ENCODE results near the gene CELSR1. TPM values are rescaled to one million over a fixed set of nuclear protein-coding genes. Genes with fewer than 3 reads are reported as not detected.

The CELSR1 gene, protein sequence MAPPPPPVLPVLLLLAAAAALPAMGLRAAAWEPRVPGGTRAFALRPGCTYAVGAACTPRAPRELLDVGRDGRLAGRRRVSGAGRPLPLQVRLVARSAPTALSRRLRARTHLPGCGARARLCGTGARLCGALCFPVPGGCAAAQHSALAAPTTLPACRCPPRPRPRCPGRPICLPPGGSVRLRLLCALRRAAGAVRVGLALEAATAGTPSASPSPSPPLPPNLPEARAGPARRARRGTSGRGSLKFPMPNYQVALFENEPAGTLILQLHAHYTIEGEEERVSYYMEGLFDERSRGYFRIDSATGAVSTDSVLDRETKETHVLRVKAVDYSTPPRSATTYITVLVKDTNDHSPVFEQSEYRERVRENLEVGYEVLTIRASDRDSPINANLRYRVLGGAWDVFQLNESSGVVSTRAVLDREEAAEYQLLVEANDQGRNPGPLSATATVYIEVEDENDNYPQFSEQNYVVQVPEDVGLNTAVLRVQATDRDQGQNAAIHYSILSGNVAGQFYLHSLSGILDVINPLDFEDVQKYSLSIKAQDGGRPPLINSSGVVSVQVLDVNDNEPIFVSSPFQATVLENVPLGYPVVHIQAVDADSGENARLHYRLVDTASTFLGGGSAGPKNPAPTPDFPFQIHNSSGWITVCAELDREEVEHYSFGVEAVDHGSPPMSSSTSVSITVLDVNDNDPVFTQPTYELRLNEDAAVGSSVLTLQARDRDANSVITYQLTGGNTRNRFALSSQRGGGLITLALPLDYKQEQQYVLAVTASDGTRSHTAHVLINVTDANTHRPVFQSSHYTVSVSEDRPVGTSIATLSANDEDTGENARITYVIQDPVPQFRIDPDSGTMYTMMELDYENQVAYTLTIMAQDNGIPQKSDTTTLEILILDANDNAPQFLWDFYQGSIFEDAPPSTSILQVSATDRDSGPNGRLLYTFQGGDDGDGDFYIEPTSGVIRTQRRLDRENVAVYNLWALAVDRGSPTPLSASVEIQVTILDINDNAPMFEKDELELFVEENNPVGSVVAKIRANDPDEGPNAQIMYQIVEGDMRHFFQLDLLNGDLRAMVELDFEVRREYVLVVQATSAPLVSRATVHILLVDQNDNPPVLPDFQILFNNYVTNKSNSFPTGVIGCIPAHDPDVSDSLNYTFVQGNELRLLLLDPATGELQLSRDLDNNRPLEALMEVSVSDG (N-terminal part only)
- total RNA-seq (1 to 10 TPM in 2 of 4 donors, under 1 TPM in 2; 0.81 to 2.5 (median 1.5) TPM), polyA plus RNA-seq (1 to 10 TPM in 1 of 3 donors, under 1 TPM in 2; 0.23 to 5.0 (median 0.60) TPM)

DNA sequence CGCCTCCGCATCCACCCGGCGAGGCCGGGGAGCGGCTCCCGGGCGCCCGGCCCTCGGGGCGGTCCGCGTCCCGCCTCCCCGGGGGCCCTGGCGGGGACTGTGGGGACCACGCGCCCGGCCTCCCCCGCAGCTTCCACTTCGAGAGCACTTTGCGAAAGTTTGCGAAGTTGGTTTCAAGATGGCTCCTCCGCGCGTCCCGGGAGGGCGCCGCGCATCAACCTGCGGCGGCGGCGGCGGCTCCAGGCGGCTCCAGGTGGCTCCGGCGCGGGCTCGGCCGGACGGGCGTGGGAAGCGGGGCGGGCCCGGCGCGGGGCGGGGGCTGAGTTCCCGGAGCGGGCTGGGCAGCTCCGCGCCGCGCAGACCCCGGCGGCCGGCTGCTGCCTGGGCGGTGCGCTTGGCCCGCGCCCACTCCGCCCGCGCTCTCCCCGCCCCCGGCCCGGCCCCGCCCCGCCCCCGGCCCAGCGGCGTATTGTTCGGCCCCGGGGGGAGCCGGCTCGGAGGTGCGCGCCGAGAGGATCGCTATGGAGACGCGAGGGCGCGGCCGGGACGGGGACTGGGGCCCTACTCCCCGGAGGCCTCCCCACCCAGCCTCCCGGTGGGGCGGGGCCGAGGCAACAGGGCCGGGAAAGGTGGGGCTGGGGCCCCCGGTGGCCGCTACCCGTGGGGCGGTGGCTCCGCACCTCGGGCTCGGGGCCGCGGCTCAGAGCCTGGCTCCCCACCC lies at the start of gene CELSR1:
Gene CELSR1 (minus strand): TSS at position 396 of the 721 bp plus-strand sequence. CDS start 450 bp downstream, outside the sequence.
- H3K9me3 ChIP-seq: no peaks in the 10 kb centered on the region
- TF ChIP-seq POLR2A (IDR thresholded peaks at IDR 0.05) (no peak), EP300 (IDR thresholded peaks at IDR 0.05) (no peak), POLR2AphosphoS5 (IDR thresholded peaks at IDR 0.05) (no peak)
- TF ChIP-seq, protein P1, sequence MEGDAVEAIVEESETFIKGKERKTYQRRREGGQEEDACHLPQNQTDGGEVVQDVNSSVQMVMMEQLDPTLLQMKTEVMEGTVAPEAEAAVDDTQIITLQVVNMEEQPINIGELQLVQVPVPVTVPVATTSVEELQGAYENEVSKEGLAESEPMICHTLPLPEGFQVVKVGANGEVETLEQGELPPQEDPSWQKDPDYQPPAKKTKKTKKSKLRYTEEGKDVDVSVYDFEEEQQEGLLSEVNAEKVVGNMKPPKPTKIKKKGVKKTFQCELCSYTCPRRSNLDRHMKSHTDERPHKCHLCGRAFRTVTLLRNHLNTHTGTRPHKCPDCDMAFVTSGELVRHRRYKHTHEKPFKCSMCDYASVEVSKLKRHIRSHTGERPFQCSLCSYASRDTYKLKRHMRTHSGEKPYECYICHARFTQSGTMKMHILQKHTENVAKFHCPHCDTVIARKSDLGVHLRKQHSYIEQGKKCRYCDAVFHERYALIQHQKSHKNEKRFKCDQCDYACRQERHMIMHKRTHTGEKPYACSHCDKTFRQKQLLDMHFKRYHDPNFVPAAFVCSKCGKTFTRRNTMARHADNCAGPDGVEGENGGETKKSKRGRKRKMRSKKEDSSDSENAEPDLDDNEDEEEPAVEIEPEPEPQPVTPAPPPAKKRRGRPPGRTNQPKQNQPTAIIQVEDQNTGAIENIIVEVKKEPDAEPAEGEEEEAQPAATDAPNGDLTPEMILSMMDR (IDR thresholded peaks at IDR 0.05): no peak
- peak within 1 kb of the TSS in 2 of 4 donors; percentile 27 to 31 for H3K27ac ChIP-seq
- DNase-seq: no peak
- intact Hi-C loops (cut with DNase I): loop anchor here (10.0 kb wide), 1 partner anchor 543 kb away; no protein-coding TSS in a partner anchor
- H3K27me3 ChIP-seq: peaks cover 22 to 57% (median 33%) of the 10 kb centered on the region in 3 donors
- WGBS, 2 donors: 1% methylated on average over 101 of the region's 101 CpGs
- peaks cover 0 to 18% (median 15%) of the 10 kb centered on the region in 4 donors for H3K4me1 ChIP-seq
- peak within 1 kb of the TSS in 3 of 4 donors; percentile 33 to 42 (median 41) for H3K4me3 ChIP-seq
- H3K36me3 ChIP-seq: no peaks in the 10 kb centered on the region

GRCh38 chr22:46587061-46587460 lies 49.6 kb upstream of the CELSR1 start:
- H3K27me3 ChIP-seq: no peaks in the 10 kb centered on the region
- H3K36me3 ChIP-seq: no peaks in the 10 kb centered on the region
- no peak overlapping the region for H3K4me3 ChIP-seq
- DNase-seq: no peak
- H3K9me3 ChIP-seq: no peaks in the 10 kb centered on the region
- intact Hi-C loops (cut with DNase I): no loop called here
- 49 to 50% methylated on average over 9 of the region's 9 CpGs for WGBS, 2 donors
- TF ChIP-seq POLR2AphosphoS5 (IDR thresholded peaks at IDR 0.05): no peak
- TF ChIP-seq, protein P1 (IDR thresholded peaks at IDR 0.05): no peak
- TF ChIP-seq EP300 (IDR thresholded peaks at IDR 0.05): no peak
- TF ChIP-seq POLR2A (IDR thresholded peaks at IDR 0.05): no peak
- no peak overlapping the region for H3K27ac ChIP-seq
- H3K4me1 ChIP-seq: peaks cover 0 to 25% (median 22%) of the 10 kb centered on the region in 4 donors

DNA sequence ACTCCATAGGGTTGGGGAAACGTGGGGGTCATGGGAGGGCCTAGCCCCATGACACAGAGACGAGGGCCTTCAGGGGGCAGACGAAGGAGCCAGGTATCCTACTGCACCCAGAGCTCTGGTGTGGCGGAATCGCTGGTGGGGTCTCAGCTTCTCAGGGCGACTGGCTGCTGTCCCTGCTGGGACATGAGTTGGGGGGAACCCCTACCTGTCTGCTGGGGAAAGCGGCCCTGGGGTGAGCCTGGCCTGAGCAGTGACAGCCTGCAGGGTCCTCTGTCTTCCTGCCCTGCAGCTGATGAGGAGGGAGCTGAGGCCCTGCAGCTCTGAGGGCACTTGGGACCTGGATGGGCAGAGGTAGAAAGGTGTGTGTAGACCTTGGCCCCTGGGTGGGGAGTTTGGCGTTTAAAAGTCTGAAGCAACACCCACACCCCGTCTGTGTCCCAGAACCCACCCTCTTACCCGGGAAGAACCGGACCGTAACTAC lies 49.2 kb upstream of the CELSR1 start:
- Histone ChIP-seq H3K9me3 (no peaks in the 10 kb centered on the region), H3K4me3 (no peak overlapping the region), H3K27ac (no peak overlapping the region), H3K36me3 (no peaks in the 10 kb centered on the region), H3K4me1 (peaks cover 0 to 25% (median 21%) of the 10 kb centered on the region in 4 donors), H3K27me3 (no peaks in the 10 kb centered on the region)
- intact Hi-C loops (cut with DNase I): no loop called here
- 54 to 77% methylated on average over 12 of the region's 12 CpGs for WGBS, 2 donors
- no peak for DNase-seq
- TF ChIP-seq EP300 (IDR thresholded peaks at IDR 0.05) (no peak), POLR2AphosphoS5 (IDR thresholded peaks at IDR 0.05) (no peak), POLR2A (IDR thresholded peaks at IDR 0.05) (no peak)
- TF ChIP-seq, protein P1 (IDR thresholded peaks at IDR 0.05): no peak

DNA sequence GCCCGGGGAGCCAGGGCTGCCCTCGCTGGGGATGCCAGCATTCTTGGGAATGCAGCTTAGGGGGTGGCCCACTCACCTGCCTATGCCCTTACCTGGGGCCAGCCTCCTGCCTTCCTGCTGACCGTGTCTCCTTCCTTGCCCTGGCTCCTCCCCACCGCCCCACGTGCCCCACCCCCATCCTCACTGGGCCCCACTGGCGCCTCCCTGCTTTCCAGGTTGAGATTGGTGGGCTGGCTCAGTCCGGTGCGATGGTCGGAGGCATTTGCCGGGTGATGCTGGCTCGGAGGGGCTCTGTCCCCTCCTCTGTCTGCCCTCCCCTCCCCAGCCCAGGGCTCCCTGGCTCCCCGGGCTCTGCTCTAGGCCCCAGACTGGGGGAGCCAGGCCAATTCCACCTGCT lies 48.7 kb upstream of the CELSR1 start:
- WGBS, 2 donors: 62 to 84% methylated on average over 12 of the region's 12 CpGs
- H3K4me1 ChIP-seq: peaks cover 0 to 25% (median 21%) of the 10 kb centered on the region in 4 donors
- H3K9me3 ChIP-seq: no peaks in the 10 kb centered on the region
- no peaks in the 10 kb centered on the region for H3K27me3 ChIP-seq
- TF ChIP-seq EP300 (IDR thresholded peaks at IDR 0.05) (no peak), POLR2AphosphoS5 (IDR thresholded peaks at IDR 0.05) (no peak), POLR2A (IDR thresholded peaks at IDR 0.05) (no peak)
- TF ChIP-seq, protein P1 (IDR thresholded peaks at IDR 0.05): no peak
- H3K36me3 ChIP-seq: no peaks in the 10 kb centered on the region
- no peak for DNase-seq
- no peak overlapping the region for H3K4me3 ChIP-seq
- H3K27ac ChIP-seq: no peak overlapping the region
- intact Hi-C loops (cut with DNase I): no loop called here

Measured in sigmoid colon (tissue), 7 donors.